22Rv1 (cell line): Measurements from ENCODE around the gene ALG9.

Experiments used
- H3K27ac ChIP-seq: fragments of 450-650 bp; 2 replicates; pipeline ENCODE4 v1.5.1; 2017
- ZFX ChIP-seq: fragments of 450-650 bp; IDR thresholded peaks from 2 replicates; pipeline ENCODE4 v1.6.1; 2017; ENCODE audit warnings: antibody characterized with exemption, borderline replicate concordance
- TF ChIP-seq, protein P1 (sequence below): fragments of 450-650 bp; IDR thresholded peaks from 2 replicates; pipeline ENCODE4 v1.5.1; 2017; ENCODE audit warnings: mild to moderate bottlenecking

The ALG9 gene

DNA sequence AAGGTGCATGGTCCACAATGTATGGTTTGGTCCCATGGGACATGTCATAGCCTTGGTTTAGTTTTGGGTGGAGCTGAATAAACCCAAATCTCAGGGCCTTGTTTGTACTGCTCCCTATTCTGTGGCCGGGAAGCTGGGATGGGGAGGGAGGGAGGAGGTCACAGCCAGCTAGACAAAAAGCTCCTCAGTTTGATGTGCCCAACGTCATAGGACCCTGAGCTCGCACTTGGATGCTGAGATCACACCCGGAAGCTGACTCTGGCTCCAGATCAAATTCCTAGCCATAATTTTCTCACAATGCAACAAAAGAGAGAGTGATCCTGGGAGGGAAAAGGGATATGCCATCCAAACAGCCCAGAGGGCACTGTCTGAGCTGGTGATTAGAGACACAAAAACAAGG, 42.6 kb upstream of the ALG9 start:
- TF ChIP-seq, protein P1, sequence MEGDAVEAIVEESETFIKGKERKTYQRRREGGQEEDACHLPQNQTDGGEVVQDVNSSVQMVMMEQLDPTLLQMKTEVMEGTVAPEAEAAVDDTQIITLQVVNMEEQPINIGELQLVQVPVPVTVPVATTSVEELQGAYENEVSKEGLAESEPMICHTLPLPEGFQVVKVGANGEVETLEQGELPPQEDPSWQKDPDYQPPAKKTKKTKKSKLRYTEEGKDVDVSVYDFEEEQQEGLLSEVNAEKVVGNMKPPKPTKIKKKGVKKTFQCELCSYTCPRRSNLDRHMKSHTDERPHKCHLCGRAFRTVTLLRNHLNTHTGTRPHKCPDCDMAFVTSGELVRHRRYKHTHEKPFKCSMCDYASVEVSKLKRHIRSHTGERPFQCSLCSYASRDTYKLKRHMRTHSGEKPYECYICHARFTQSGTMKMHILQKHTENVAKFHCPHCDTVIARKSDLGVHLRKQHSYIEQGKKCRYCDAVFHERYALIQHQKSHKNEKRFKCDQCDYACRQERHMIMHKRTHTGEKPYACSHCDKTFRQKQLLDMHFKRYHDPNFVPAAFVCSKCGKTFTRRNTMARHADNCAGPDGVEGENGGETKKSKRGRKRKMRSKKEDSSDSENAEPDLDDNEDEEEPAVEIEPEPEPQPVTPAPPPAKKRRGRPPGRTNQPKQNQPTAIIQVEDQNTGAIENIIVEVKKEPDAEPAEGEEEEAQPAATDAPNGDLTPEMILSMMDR: no peak
- TF ChIP-seq ZFX: no peak

DNA sequence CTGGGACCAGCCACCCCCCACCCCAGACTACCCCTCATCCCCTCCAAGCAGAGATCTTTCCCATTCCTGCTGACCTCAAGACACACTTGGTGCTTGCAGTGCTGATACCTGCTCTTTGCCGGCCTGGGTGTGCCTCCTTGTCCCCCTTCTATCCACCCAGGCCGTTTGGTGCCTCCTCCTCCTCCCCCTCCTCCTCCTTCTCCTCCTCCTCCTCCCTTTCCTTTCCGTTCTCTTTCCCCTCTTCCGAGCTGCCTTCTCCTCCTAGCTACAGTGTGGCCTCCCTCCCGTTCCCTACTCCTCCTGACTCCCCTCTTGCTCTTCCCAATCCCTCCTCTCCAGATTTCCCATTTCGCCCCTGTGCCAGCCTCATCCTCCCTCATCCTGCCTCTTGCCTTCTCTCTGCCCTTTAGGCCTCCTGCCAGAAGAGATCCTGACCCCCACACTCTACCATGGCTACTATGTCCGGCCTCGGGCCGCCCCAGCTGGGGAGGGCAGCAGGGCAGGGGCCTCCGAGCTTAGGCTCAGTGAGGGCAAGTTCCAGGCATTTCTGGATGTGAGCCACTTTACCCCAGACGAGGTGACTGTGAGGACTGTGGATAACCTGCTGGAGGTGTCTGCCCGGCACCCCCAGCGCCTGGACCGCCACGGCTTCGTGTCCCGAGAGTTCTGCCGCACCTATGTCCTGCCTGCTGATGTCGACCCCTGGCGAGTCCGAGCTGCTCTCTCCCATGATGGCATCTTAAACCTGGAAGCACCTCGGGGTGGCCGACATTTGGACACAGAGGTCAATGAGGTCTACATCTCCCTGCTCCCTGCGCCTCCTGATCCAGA, 41.9 kb upstream of the ALG9 start:
- H3K27ac ChIP-seq: no peak overlapping the region
- no peak for TF ChIP-seq ZFX
- TF ChIP-seq, protein P1: no peak

More for the DNA sequence above, 42.6 kb upstream of the ALG9 start:
- no peak overlapping the region for H3K27ac ChIP-seq

DNA sequence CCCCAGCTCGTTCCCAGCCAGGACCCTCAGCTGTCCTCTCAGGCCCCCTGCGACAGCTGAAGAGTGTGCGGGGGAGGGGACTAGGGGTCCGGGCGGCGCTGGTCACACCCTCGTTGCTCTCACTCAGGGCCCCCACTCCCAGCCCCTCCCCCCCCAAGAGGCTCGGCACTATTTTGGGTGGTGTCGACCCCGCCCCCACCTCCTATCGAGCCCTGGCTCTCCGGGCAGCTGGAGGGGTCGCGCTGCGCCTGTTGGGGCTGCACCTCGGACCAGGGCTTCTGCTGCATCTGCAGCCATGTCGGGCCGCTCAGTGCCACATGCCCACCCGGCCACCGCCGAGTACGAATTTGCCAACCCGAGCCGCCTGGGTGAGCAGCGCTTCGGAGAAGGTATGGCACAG, 41.2 kb upstream of the ALG9 start, which contains the start of gene HSPB2:
Gene HSPB2, plus strand, starts transcription at position 200 of the 400 bp plus-strand sequence. Its CDS starts 96 bp downstream, at position 296.
- H3K27ac ChIP-seq: no peak within 1 kb of the TSS
- TF ChIP-seq ZFX: no peak
- TF ChIP-seq, protein P1: no peak

DNA sequence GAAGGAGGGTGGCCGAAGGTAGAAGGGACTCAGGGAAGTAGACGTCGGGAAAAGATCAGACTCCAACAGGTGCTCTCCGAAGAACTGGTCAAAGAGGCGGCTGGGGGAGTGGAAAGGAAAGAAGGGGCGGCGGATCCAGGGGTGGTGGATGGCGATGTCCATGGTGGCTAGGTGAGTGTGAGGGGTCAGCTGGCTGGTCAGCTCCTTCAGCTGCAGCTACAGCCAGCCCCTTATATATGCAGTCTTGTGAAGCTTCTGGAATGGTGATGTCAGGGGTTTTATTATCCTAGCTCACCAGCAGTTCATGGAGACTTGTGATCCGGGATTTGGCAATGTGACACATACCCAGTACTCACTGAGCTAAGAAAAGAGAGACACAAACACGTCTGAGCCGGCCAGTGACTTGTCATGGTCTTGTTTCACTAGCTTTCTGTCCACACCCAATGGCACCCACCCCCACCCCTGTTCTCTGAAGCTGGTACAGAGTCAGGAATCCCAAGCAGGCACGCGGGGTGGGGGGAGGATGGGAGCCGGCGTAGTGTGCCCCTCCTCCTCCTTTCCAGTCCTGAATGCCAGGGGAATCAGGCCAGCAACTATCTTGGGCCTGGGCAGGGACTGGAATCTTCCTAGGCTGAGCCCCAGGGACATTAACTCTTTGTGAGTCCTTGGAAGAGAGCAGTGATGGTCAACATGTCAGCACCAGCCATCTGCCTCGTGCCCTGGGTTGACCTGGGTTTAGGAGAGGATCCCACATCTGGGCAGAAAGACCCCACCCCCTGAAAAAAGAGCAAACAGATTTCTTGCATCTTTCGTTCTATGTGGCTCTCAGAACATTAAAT, 40.4 kb upstream of the ALG9 start, which contains the start of gene CRYAB:
Gene CRYAB, minus strand, starts transcription at position 208 of the 839 bp plus-strand sequence. Its CDS starts 46 bp downstream, at position 162.
- H3K27ac ChIP-seq: no peak within 1 kb of the TSS
- TF ChIP-seq, protein P1: no peak
- TF ChIP-seq ZFX: no peak

DNA sequence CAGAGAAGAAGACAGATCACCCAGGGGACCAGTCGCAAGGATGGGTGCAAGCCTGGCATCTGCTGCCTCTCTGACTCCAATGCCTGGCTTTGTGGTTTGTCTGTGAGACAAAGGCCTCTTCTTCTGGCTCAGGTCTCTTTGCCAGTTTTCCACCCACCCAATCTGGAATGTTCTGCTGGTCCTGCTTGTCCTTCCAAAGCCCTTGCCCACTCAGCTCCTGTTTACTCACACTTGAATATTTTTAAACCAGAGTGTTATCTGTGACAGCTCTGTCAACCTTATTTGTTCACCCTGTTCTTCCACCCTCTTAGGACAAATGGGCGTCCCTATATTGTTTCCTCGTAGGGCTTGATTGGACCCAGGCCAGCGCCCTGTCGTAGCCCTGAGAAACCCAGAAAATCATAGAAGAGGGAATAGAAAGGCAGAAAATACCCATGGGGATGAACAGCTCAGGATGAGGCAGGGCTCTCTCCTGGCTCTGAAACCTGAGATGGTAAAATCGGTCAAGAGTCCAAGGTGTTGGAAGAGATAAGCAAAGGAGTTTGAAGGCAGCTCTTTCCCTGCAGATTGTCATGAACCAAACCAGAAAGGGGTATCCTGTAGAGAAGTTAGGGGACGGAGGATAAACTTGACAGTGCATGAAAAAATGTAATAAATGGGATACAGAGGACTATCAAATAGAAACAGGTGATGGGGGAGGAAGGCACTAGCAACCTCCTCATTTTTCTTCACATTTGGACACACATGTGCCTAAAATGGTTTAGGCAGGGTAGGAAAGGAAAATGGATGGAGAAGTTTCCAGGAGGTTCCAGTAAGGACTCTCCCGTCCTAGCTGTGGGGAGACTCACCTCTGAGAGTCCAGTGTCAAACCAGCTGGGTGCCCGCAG, 39.5 kb upstream of the ALG9 start:
- H3K27ac ChIP-seq: no peak overlapping the region
- TF ChIP-seq, protein P1: no peak
- no peak for TF ChIP-seq ZFX

DNA sequence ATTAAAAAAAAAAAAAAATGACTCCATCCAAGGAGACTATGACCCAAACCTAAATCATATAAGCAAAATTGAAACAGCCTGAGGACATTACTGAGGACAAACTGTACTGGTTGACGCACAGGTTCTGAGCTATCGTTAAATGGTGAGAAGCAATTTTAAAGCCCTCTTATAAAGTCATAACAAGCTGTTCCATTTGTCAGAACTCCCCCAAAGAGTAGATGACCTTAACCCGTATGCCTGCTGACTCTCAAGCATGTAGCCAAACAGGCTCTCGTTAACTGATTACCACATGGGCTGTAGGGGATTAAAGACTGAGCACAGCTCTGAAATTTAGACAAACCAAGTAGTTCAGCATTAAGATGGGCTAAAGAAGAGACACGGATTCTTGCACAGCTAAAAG, 38.0 kb upstream of the ALG9 start:
- no peak overlapping the region for H3K27ac ChIP-seq
- TF ChIP-seq ZFX: no peak
- TF ChIP-seq, protein P1: no peak
